Gastrocnemius medialis (tissue), 4 donors: Measurements from ENCODE around the gene PLXDC2. TPM values are rescaled to one million over a fixed set of nuclear protein-coding genes. Genes with fewer than 3 reads are reported as not detected.

Source experiments
- ATAC-seq, 2 donors: fragments of 150-250 bp; one replicate each; pipeline ENCODE4 v1.9.1; 2016
- DNase-seq, 2 donors: peaks; one replicate each; pipeline ENCODE4 v3.0.0-alpha.2; 2019
- H3K27ac ChIP-seq, 4 donors: fragments of 200-600 bp; sonication (generic); 1 replicate in 1 of 4; 2 replicates in 3 of 4; pipeline ENCODE4 v1.5.1; 2016 to 2018; ENCODE audit warnings: mild to moderate bottlenecking in 2 of 4, moderate library complexity in 1 of 4
- H3K27me3 ChIP-seq, 3 donors: fragments of 200-600 bp; sonication (generic) in 2 of 3; 1 replicate in 1 of 3; 2 replicates in 2 of 3; pipeline versions ENCODE4 v1.5.1 to v1.6.0; 2016 to 2019; ENCODE audit warnings: mild to moderate bottlenecking in 1 of 3, moderate library complexity in 1 of 3
- H3K36me3 ChIP-seq, 2 donors: fragments of 200-600 bp; sonication (generic) in 1 of 2; one replicate each; pipeline ENCODE4 v1.5.1; 2017 to 2018
- H3K4me1 ChIP-seq, 2 donors: fragments of 200-600 bp; sonication (generic) in 1 of 2; one replicate each; pipeline ENCODE4 v1.5.1; 2016 to 2017; ENCODE audit warnings: mild to moderate bottlenecking in 2 of 2
- H3K4me3 ChIP-seq, 4 donors: fragments of 200-600 bp; sonication (generic) in 3 of 4; 1 replicate in 1 of 4; 2 replicates in 3 of 4; pipeline ENCODE4 v1.5.1; 2016 to 2019; ENCODE audit warnings: mild to moderate bottlenecking in 2 of 4
- H3K9me3 ChIP-seq, 3 donors: fragments of 200-600 bp; sonication (generic) in 2 of 3; 1 replicate in 1 of 3; 2 replicates in 2 of 3; pipeline ENCODE4 v1.5.1; 2016 to 2019
- POLR2A ChIP-seq, 2 donors: fragments of 450-650 bp; IDR thresholded peaks; one replicate each; pipeline ENCODE4 v1.6.1; 2017; ENCODE audit warnings: antibody characterized with exemption in 2 of 2, mild to moderate bottlenecking in 2 of 2, moderate library complexity in 2 of 2
- in situ Hi-C, 4 donors: fragments of 200-750 bp; cut with MboI; loops; one replicate each; pipeline versions ENCODE4 v1.15.0 to v1.8.0; 2017; ENCODE audit warnings: low sequenced_read_pairs in 4 of 4
- intact Hi-C: fragments of 100-400 bp; cut with DNase I; formaldehyde crosslinking; loops from one replicate; pipeline ENCODE4 v1.15.1; 2023; ENCODE audit warnings: low total_unique reads
- total RNA-seq, 4 donors: library from RNA; depleted of rRNA; stranded (reverse); fragments of >200 nt; gene quantifications; one replicate each; pipeline versions ENCODE4 v1.1.0 to v1.2.3, GENCODE V29; 2016
- TF ChIP-seq, protein P1 (sequence below), 5 experiments: fragments of 450-650 bp in 3 of 5; fragments of 200-600 bp in 2 of 5; sonication (generic) in 2 of 5; IDR thresholded peaks in 4 of 5; conservative IDR thresholded peaks in 1 of 5; 1 replicate in 4 of 5; 2 replicates in 1 of 5; pipeline ENCODE4 v1.5.1; 2016 to 2019; ENCODE audit warnings: antibody characterized with exemption in 5 of 5, mild to moderate bottlenecking in 3 of 5, moderate library complexity in 3 of 5

The PLXDC2 gene
- total RNA-seq, 4 donors from 2014 or later: 13.9 to 19.6 (median 15.0) TPM

DNA sequence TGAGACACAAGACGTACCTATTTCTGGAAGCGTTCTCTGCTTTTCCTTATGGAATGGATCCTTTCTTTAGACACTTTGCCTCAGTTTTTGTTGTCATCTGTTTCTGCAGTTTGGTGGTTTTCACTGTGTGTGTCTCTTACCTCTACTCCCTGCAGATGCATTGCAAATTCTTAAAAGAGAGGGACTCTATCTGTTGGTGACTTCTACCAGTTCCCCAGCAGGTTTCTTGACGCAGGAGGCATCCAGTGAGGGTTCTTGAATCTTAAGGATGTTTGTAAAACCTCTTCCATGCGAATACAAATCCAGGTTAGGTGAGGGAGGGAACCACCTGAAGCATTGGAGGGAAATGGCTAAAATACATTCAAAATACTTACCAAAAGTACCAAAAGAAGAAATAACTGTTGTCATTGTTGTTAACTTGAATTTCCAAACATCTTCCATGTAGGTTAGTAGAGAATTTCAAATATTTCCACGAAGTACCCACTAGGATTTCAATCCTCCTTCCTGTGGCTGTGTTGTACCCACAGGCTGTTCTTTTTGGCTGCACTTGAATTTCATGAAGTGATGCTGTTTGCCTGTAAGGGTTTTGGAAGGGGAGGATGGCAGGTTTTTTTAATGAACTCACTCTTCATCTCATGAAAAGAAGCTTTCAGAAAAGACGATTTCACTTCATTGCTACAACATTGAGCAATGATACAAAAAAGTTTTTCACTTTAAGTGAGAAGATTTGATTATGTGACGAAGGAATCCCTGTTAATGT, 32.2 kb downstream of the PLXDC2 start:
- Histone ChIP-seq H3K27ac (no peak overlapping the region), H3K4me1 (no peaks in the 10 kb centered on the region), H3K27me3 (no peaks in the 10 kb centered on the region), H3K4me3 (no peak overlapping the region), H3K36me3 (no peaks in the 10 kb centered on the region), H3K9me3 (no peaks in the 10 kb centered on the region)
- in situ Hi-C loops (no loop called here), intact Hi-C loops (no loop called here)
- TF ChIP-seq POLR2A (IDR thresholded peaks at IDR 0.05): no peak
- TF ChIP-seq, protein P1, sequence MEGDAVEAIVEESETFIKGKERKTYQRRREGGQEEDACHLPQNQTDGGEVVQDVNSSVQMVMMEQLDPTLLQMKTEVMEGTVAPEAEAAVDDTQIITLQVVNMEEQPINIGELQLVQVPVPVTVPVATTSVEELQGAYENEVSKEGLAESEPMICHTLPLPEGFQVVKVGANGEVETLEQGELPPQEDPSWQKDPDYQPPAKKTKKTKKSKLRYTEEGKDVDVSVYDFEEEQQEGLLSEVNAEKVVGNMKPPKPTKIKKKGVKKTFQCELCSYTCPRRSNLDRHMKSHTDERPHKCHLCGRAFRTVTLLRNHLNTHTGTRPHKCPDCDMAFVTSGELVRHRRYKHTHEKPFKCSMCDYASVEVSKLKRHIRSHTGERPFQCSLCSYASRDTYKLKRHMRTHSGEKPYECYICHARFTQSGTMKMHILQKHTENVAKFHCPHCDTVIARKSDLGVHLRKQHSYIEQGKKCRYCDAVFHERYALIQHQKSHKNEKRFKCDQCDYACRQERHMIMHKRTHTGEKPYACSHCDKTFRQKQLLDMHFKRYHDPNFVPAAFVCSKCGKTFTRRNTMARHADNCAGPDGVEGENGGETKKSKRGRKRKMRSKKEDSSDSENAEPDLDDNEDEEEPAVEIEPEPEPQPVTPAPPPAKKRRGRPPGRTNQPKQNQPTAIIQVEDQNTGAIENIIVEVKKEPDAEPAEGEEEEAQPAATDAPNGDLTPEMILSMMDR (IDR thresholded peaks at IDR 0.05 in 4 of 5, conservative IDR thresholded peaks at IDR 0.05 in 1 of 5): no peak
- ATAC-seq: no peak
- DNase-seq: no peak

DNA sequence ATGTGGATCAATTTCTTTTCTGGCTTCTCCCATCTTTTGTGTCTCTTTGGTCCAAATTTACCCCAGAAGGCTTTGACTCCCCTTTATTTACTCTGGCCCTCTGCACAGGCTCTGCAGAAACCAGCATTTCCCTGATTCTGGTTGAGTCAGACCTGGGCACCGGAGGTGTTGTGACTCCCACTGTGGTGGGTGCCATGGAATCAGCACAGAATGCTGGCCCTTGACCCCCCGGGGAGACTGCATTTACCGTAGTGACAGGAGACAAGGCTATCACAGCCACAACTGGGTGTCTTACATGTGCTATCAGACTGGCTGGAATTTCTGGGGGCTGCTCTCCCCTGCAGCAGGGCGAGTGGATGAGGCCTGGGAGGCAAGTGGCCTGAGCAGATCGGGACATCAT, 37.6 kb downstream of the PLXDC2 start:
- intact Hi-C loops: no loop called here
- DNase-seq (no peak), ATAC-seq (no peak)
- no peaks in the 10 kb centered on the region for H3K4me1 ChIP-seq
- H3K4me3 ChIP-seq: no peak overlapping the region
- no peak overlapping the region for H3K27ac ChIP-seq
- no peaks in the 10 kb centered on the region for H3K9me3 ChIP-seq
- H3K27me3 ChIP-seq: no peaks in the 10 kb centered on the region
- no peak for TF ChIP-seq POLR2A (IDR thresholded peaks at IDR 0.05)
- TF ChIP-seq, protein P1 (IDR thresholded peaks at IDR 0.05 in 4 of 5, conservative IDR thresholded peaks at IDR 0.05 in 1 of 5): no peak
- in situ Hi-C loops: no loop called here
- H3K36me3 ChIP-seq: no peaks in the 10 kb centered on the region

DNA sequence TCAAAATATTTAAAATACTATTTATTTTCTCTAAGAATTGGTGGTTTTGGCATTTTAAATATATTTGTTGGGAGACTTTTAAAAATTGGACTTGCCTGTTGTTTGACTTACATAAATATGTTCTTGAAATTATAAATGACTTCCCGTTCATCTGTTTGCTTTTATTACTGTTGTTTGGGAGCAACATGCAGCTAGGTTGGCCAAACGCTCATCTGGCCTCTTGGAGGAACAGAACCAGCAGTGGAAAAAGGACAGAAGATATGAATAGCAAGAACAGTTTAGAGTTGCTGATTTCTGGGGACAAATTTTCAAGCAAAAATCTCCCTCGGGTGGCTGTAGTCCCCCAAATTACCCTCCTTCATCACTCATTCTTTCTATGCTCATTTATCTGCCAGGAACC, 41.6 kb downstream of the PLXDC2 start:
- ATAC-seq (no peak), DNase-seq (no peak)
- Histone ChIP-seq H3K36me3 (no peaks in the 10 kb centered on the region), H3K4me3 (no peak overlapping the region), H3K4me1 (peaks cover 6% of the 10 kb centered on the region in 2 donors), H3K27ac (no peak overlapping the region), H3K27me3 (no peaks in the 10 kb centered on the region), H3K9me3 (no peaks in the 10 kb centered on the region)
- TF ChIP-seq, protein P1 (IDR thresholded peaks at IDR 0.05 in 4 of 5, conservative IDR thresholded peaks at IDR 0.05 in 1 of 5): no peak
- TF ChIP-seq POLR2A (IDR thresholded peaks at IDR 0.05): no peak
- in situ Hi-C loops (no loop called here), intact Hi-C loops (no loop called here)

DNA sequence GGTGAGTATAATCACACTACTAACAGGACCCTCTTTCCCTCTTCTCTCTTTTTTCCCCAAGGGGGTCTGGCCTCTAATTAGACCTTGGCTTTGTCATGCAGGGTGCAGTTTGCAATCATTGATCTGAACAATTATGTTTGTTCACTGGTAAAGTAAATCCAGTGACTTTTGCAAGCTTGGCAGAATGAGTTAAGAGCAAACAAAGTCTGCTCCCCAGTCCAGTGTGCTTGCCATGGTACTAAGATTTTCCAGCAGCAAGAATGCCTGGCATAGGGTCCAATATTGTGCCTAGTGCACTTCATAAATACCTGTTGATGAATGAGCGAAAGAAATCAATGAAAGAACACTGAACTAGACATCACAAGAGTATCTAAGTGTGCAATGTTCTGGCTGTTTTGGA, 43.9 kb downstream of the PLXDC2 start:
- intact Hi-C loops (no loop called here), in situ Hi-C loops (no loop called here)
- Histone ChIP-seq H3K4me3 (no peak overlapping the region), H3K27me3 (no peaks in the 10 kb centered on the region), H3K27ac (no peak overlapping the region), H3K9me3 (no peaks in the 10 kb centered on the region), H3K36me3 (no peaks in the 10 kb centered on the region), H3K4me1 (peaks cover 8 to 18% of the 10 kb centered on the region in 2 donors)
- TF ChIP-seq, protein P1 (IDR thresholded peaks at IDR 0.05 in 4 of 5, conservative IDR thresholded peaks at IDR 0.05 in 1 of 5): no peak
- TF ChIP-seq POLR2A (IDR thresholded peaks at IDR 0.05): no peak
- DNase-seq (no peak), ATAC-seq (no peak)
